ENCODE data around the gene ZNF836. TPM values are rescaled to one million over a fixed set of nuclear protein-coding genes. Genes with fewer than 3 reads are reported as not detected.

The ZNF836 gene
- total RNA-seq, 1 donor from 2014 or later, result 7.0 TPM

GRCh38 chr19:52189735-52190486 lies 18.5 kb upstream of the ZNF836 start, which contains the start of gene PPP2R1A:
TSS of gene PPP2R1A (plus strand) at chr19:52190052. CDS start at chr19:52190097, 45 bp downstream.
- DNase-seq (peak; percentile 99), ATAC-seq (ENCODE audit: poor library complexity) (peak; percentile 91)
- intact Hi-C loops (cut with DNase I), result no loop called here

GRCh38 chr19:52188822-52189734 lies 17.7 kb upstream of the ZNF836 start:
- ATAC-seq (ENCODE audit: poor library complexity), result peak; percentile 88
- DNase-seq, result peak; percentile 88
- intact Hi-C loops (cut with DNase I), result no loop called here

GRCh38 chr19:52187407-52187806 lies 16.0 kb upstream of the ZNF836 start:
- intact Hi-C loops (cut with DNase I), result no loop called here
- DNase-seq (no peak), ATAC-seq (ENCODE audit: poor library complexity) (no peak)

- intact Hi-C loops (cut with DNase I), result no loop called here
- ATAC-seq (ENCODE audit: poor library complexity), result no peak
- DNase-seq, result no peak
Measured at GRCh38 chr19:52176574-52176973, 5.2 kb upstream of the ZNF836 start.

- ATAC-seq (ENCODE audit: poor library complexity), result no peak
- intact Hi-C loops (cut with DNase I), result no loop called here
- no peak for DNase-seq
Measured at GRCh38 chr19:52172347-52172746, 926 bp upstream of the ZNF836 start.

GRCh38 chr19:52170863-52171320 lies 529 bp downstream of the ZNF836 start:
- ATAC-seq (ENCODE audit: poor library complexity) (peak; percentile 39), DNase-seq (peak; percentile 56)
- intact Hi-C loops (cut with DNase I), result no loop called here

GRCh38 chr19:52170304-52170703 lies 1.1 kb downstream of the ZNF836 start:
- intact Hi-C loops (cut with DNase I), result no loop called here
- DNase-seq, result no peak
- ATAC-seq (ENCODE audit: poor library complexity), result no peak

- DNase-seq (no peak), ATAC-seq (ENCODE audit: poor library complexity) (no peak)
- intact Hi-C loops (cut with DNase I), result no loop called here
Measured at GRCh38 chr19:52155596-52156359, 15.6 kb downstream of the ZNF836 start.

- no peak for DNase-seq
- intact Hi-C loops (cut with DNase I), result no loop called here
- ATAC-seq (ENCODE audit: poor library complexity), result no peak
Measured at GRCh38 chr19:52148256-52148655, 23.2 kb downstream of the ZNF836 start.

GRCh38 chr19:52142001-52142595 lies 29.3 kb downstream of the ZNF836 start:
- no peak for ATAC-seq (ENCODE audit: poor library complexity)
- intact Hi-C loops (cut with DNase I), result no loop called here

GRCh38 chr19:52141203-52141602 lies 30.2 kb downstream of the ZNF836 start:
- DNase-seq (no peak), ATAC-seq (ENCODE audit: poor library complexity) (no peak)
- intact Hi-C loops (cut with DNase I), result no loop called here

More at GRCh38 chr19:52142001-52142595, 29.3 kb downstream of the ZNF836 start:
- DNase-seq, result no peak

- ATAC-seq (ENCODE audit: poor library complexity) (no peak), DNase-seq (no peak)
- intact Hi-C loops (cut with DNase I), result no loop called here
Measured at GRCh38 chr19:52140032-52140710, 31.2 kb downstream of the ZNF836 start.

GRCh38 chr19:52139252-52140031 lies 32.0 kb downstream of the ZNF836 start, which contains the start of gene ZNF616:
TSS of gene ZNF616 (minus strand) at chr19:52139938. CDS start at chr19:52130512, 9,426 bp downstream.
- peak; percentile 97 for DNase-seq
- peak; percentile 99 for ATAC-seq (ENCODE audit: poor library complexity)
- intact Hi-C loops (cut with DNase I), result loop anchor here (2.0 kb wide), 1 partner anchor 97 kb away; no protein-coding TSS in a partner anchor

- intact Hi-C loops (cut with DNase I), result loop anchor here (2.0 kb wide), 1 partner anchor 98 kb away; no protein-coding TSS in a partner anchor
- no peak for ATAC-seq (ENCODE audit: poor library complexity)
Measured at GRCh38 chr19:52138983-52139251, 32.5 kb downstream of the ZNF836 start.

GRCh38 chr19:52138278-52138982 lies 33.0 kb downstream of the ZNF836 start:
- no peak for DNase-seq
- intact Hi-C loops (cut with DNase I), result loop anchor here (2.0 kb wide), 1 partner anchor 98 kb away; no protein-coding TSS in a partner anchor
- no peak for ATAC-seq (ENCODE audit: poor library complexity)

More at GRCh38 chr19:52138983-52139251, 32.5 kb downstream of the ZNF836 start:
- DNase-seq, result no peak

- intact Hi-C loops (cut with DNase I), result no loop called here
- no peak for DNase-seq
- ATAC-seq (ENCODE audit: poor library complexity), result no peak
Measured at GRCh38 chr19:52120286-52120685, 51.1 kb downstream of the ZNF836 start.
